Measurements from ENCODE around the gene GSC2. TPM values are rescaled to one million over a fixed set of nuclear protein-coding genes. Genes with fewer than 3 reads are reported as not detected.

Gene GSC2
- total and polyA plus RNA-seq, 2 of the 8 experiments (the other 6 are each of a cell fraction or from before 2014, with no cell fraction given) = 0.17 to 0.48 TPM

DNA sequence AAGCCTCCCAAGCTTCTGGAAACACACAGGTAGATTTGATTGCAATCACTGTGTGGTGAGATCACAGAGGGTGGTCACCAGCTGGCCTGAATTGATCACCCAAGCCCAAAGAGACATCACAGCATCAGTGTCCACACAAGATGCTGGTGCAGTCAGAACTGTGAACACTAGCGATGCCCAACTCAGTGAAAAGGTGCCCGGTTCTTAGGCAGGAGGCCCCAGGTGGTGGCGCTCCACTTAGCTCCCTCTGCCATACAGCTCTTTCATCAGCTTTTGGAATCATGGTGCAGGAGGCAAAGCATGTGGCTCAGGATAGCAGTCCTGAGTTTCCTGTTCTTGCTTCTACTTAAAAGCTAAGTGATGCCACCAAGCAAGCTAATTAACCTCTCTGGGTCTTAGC is 39.0 kb downstream of the GSC2 start:
- FAIRE-seq = no peak
- TF ChIP-seq CTCF (IDR thresholded peaks at IDR 0.05; ENCODE audit: control extremely low read depth in 1 of 3, insufficient read depth in 1 of 3, low read depth in 1 of 3, low read length in 3 of 3) = peak in 2 of 3 experiments; percentile 43 to 47; a peak in 2 of 4 replicates
- TF ChIP-seq GTF2F1 (IDR thresholded peaks at IDR 0.05; ENCODE audit: borderline replicate concordance, low read depth, low read length) = no peak
- no peak for TF ChIP-seq RXRA (IDR thresholded peaks at IDR 0.05; ENCODE audit: insufficient read depth, low read depth, low read length)
- no peak for TF ChIP-seq POU5F1 (IDR thresholded peaks at IDR 0.05; ENCODE audit: low read depth, low read length)
- TF ChIP-seq EGR1 (IDR thresholded peaks at IDR 0.05; ENCODE audit: borderline replicate concordance, low read depth, low read length) = no peak
- peak; percentile 46; the same call in 1 of the 2 replicates for TF ChIP-seq MAX (IDR thresholded peaks at IDR 0.05)
- no peak for TF ChIP-seq JUND (IDR thresholded peaks at IDR 0.05; ENCODE audit: low read length)
- CTCF ChIA-PET (ENCODE audit: partially characterized antibody) = interaction anchor here (0.5 to 2.4 kb wide), 17 partner anchors 9 to 1508 kb away, joined by 3 to 12 read pairs (median 3); partner anchors contain the start of genes DGCR2 and ESS2

More for the DNA sequence above, 39.0 kb downstream of the GSC2 start:
- no peak overlapping the region for H4K91ac ChIP-seq (replicated peaks; ENCODE audit: insufficient read length, low read length)
- H2AFZ ChIP-seq (ENCODE audit: low read length) = no peak overlapping the region
- no peak overlapping the region for H2BK120ac ChIP-seq (replicated peaks; ENCODE audit: low read depth, low read length)
- no peak overlapping the region for H3K23ac ChIP-seq (ENCODE audit: insufficient read length)
- H3K14ac ChIP-seq (ENCODE audit: insufficient read length) = no peak overlapping the region
- no peak overlapping the region for H3K9ac ChIP-seq (replicated peaks in 1 of 4; ENCODE audit: extremely low read depth in 1 of 4, low read depth in 3 of 4, low read length in 3 of 4)
- DNase-seq (ENCODE audit: low read depth in 1 of 2, low spot score in 2 of 2) = no peak
- peaks cover 20 to 46% of the 10 kb centered on the region in 2 experiments for H4K20me1 ChIP-seq (replicated peaks in 1 of 2; ENCODE audit: control insufficient read depth in 1 of 2, insufficient read depth in 2 of 2, low read length in 2 of 2)
- H3K18ac ChIP-seq (ENCODE audit: extremely low read depth, low read length) = no peak overlapping the region
- 0 out of 2 replicates have a peak overlapping the region, but pooled peaks have one; percentile 51 for H2BK12ac ChIP-seq (ENCODE audit: low read depth, low read length)
- no peaks in the 10 kb centered on the region; a peak in 1 of 7 replicates for H3K27me3 ChIP-seq (replicated peaks in 1 of 4; ENCODE audit: control insufficient read depth in 3 of 4, extremely low read depth in 1 of 4, insufficient read depth in 3 of 4, low read length in 3 of 4)
- no peak overlapping the region for H4K5ac ChIP-seq (ENCODE audit: insufficient read length, low read depth, low read length)
- peaks cover 23% of the 10 kb centered on the region; the same call in 1 of the 2 replicates for H3K79me1 ChIP-seq (ENCODE audit: low read depth, low read length)
- no peaks in the 10 kb centered on the region for H3K36me3 ChIP-seq (ENCODE audit: control insufficient read depth in 2 of 4, insufficient read depth in 4 of 4, low read length in 3 of 4)
- no peak overlapping the region for H4K8ac ChIP-seq (ENCODE audit: extremely low read depth, insufficient read depth, low read length)
- peaks cover 7 to 14% (median 11%) of the 10 kb centered on the region in 4 experiments for H3K4me1 ChIP-seq (replicated peaks in 1 of 4; ENCODE audit: control insufficient read depth in 3 of 4, insufficient read depth in 4 of 4, low read length in 3 of 4)
- H2BK5ac ChIP-seq (ENCODE audit: low read depth, low read length) = no peak overlapping the region
- POLR2A ChIA-PET (ENCODE audit: partially characterized antibody) = interaction anchor here (0.5 to 2.8 kb wide), 6 partner anchors 9 to 129 kb away, joined by 3 to 21 read pairs (median 4); partner anchors contain the start of gene DGCR2
- peak overlapping the region; percentile 53; the same call in 1 of the 2 replicates for H2BK15ac ChIP-seq (ENCODE audit: low read length)
- 88% methylated on average over 3 of the region's 3 CpGs; no CpG with 5 or more reads in 1 of the 2 experiments for WGBS, 2 experiments (ENCODE audit: extremely low coverage in 1 of 2, insufficient coverage in 1 of 2, insufficient read length in 1 of 2, insufficient replicate concordance in 2 of 2, low coverage in 1 of 2, low lambda C conversion rate in 2 of 2, missing lambda C conversion rate in 1 of 2)
- no peak overlapping the region for H3K4me3 ChIP-seq (ENCODE audit: extremely low read depth in 1 of 4, insufficient read depth in 2 of 4, low read depth in 3 of 4, low read length in 4 of 4)
- 0 out of 2 replicates have a peak overlapping the region, but pooled peaks have one; percentile 20 for H2AK5ac ChIP-seq (ENCODE audit: low read depth, low read length)
- no peak overlapping the region for H3K56ac ChIP-seq (replicated peaks; ENCODE audit: insufficient read length, low read depth, low read length)
- H2BK20ac ChIP-seq (ENCODE audit: low read length) = no peak overlapping the region
- H3K27ac ChIP-seq (ENCODE audit: low read depth, low read length) = no peak overlapping the region
- H3K4ac ChIP-seq (replicated peaks; ENCODE audit: insufficient read length, low read depth, low read length) = no peak overlapping the region
- H3K23me2 ChIP-seq (ENCODE audit: low read depth, low read length) = no peaks in the 10 kb centered on the region
- no peak overlapping the region for H3K4me2 ChIP-seq (ENCODE audit: insufficient read depth in 1 of 2, low read depth in 2 of 2, low read length in 2 of 2)
- peaks cover 31 to 93% of the 10 kb centered on the region in 2 experiments for H3K79me2 ChIP-seq (ENCODE audit: control insufficient read depth in 1 of 2, insufficient read depth in 2 of 2, low read length in 2 of 2)
- H3K9me3 ChIP-seq (ENCODE audit: insufficient read depth in 2 of 2, low read depth in 1 of 2, low read length in 1 of 2) = no peaks in the 10 kb centered on the region

Data from H1 (cell line).